Measurements from ENCODE around the gene TMEM150B.

The TMEM150B gene

GRCh38 chr19:55275851-55276719 is 49.1 kb downstream of the TMEM150B start:
- no peak for DNase-seq

GRCh38 chr19:55273978-55274707 is 51.0 kb downstream of the TMEM150B start:
- no peak for DNase-seq

GRCh38 chr19:55272142-55272541 is 53.0 kb downstream of the TMEM150B start:
- no peak for DNase-seq

- DNase-seq, result no peak
Observed at GRCh38 chr19:55270172-55270942, 54.8 kb downstream of the TMEM150B start.

- DNase-seq, result no peak
Observed at GRCh38 chr19:55269299-55269698, 55.8 kb downstream of the TMEM150B start.

GRCh38 chr19:55266840-55267239 is 58.3 kb downstream of the TMEM150B start:
- DNase-seq, result no peak

GRCh38 chr19:55266404-55266803 is 58.7 kb downstream of the TMEM150B start:
- DNase-seq, result no peak

- DNase-seq, result no peak
Observed at GRCh38 chr19:55265723-55266386, 59.3 kb downstream of the TMEM150B start.

GRCh38 chr19:55265173-55265572 is 60.0 kb downstream of the TMEM150B start:
- no peak for DNase-seq

GRCh38 chr19:55264531-55264930 is 60.6 kb downstream of the TMEM150B start:
- DNase-seq, result no peak
